GM23338 (cell line): ENCODE measurements around the gene ABCA7. TPM values are rescaled to one million over a fixed set of nuclear protein-coding genes. Genes with fewer than 3 reads are reported as not detected.

Source experiments
- ATAC-seq: fragments of 200-7000 bp; cut with Tn5 transposase; 3 replicates; pipeline ENCODE4 v1.9.1; 2020
- DNase-seq: peaks from one replicate; pipeline ENCODE4 v3.0.0-alpha.2; 2015; ENCODE audit warnings: low spot score
- H2AFZ ChIP-seq: fragments of 200-600 bp; sonication (generic); 2 replicates; pipeline ENCODE4 v1.8.0; 2016; ENCODE audit warnings: antibody characterized with exemption, mild to moderate bottlenecking, moderate library complexity
- H3F3A ChIP-seq: fragments of 200-600 bp; sonication (generic); replicated peaks from 2 replicates; pipeline ENCODE4 v1.8.0; 2017; ENCODE audit warnings: antibody characterized with exemption, mixed run types, low read depth
- H3K27ac ChIP-seq: fragments of 200-600 bp; sonication (generic); 2 replicates; pipeline ENCODE4 v1.6.1; 2016; ENCODE audit warnings: low read depth
- H3K27me3 ChIP-seq: fragments of 200-600 bp; sonication (generic); 2 replicates; pipeline ENCODE4 v1.8.0; 2016; ENCODE audit warnings: mild to moderate bottlenecking, mixed run types, moderate library complexity; ENCODE audit not compliant: insufficient read depth
- H3K36me3 ChIP-seq: fragments of 200-600 bp; sonication (generic); 2 replicates; pipeline ENCODE4 v1.8.0; 2016; ENCODE audit warnings: mild to moderate bottlenecking; ENCODE audit not compliant: insufficient read depth
- H3K4me1 ChIP-seq: fragments of 200-600 bp; sonication (generic); 2 replicates; pipeline ENCODE4 v1.8.0; 2016; ENCODE audit warnings: mild to moderate bottlenecking, moderate library complexity; ENCODE audit not compliant: insufficient read depth
- H3K4me2 ChIP-seq: fragments of 200-600 bp; sonication (generic); 2 replicates; pipeline ENCODE4 v1.7.1; 2017; ENCODE audit warnings: mixed run types
- H3K4me3 ChIP-seq: fragments of 200-600 bp; sonication (generic); 2 replicates; pipeline ENCODE4 v1.6.1; 2016; ENCODE audit warnings: mixed run types
- H3K79me2 ChIP-seq: fragments of 200-600 bp; sonication (generic); replicated peaks from 2 replicates; pipeline ENCODE4 v1.8.0; 2017; ENCODE audit warnings: mild to moderate bottlenecking; ENCODE audit not compliant: insufficient read depth
- H3K9me2 ChIP-seq: fragments of 200-600 bp; sonication (generic); 2 replicates; pipeline ENCODE4 v1.8.0; 2017; ENCODE audit not compliant: insufficient read depth
- H4K20me1 ChIP-seq: fragments of 200-600 bp; sonication (generic); replicated peaks from 2 replicates; pipeline ENCODE4 v1.8.0; 2017; ENCODE audit warnings: mild to moderate bottlenecking; ENCODE audit not compliant: insufficient read depth
- H3K27ac Mint-ChIP-seq: 2 replicates; pipeline ENCODE4 v1.8.0; 2020; ENCODE audit warnings: inconsistent platforms, mild to moderate bottlenecking, moderate library complexity, mixed read lengths
- H3K27me3 Mint-ChIP-seq: 3 replicates; pipeline ENCODE4 v1.8.0; 2022; ENCODE audit warnings: low read depth, mild to moderate bottlenecking, moderate library complexity, mixed read lengths, inconsistent platforms; ENCODE audit not compliant: insufficient read depth, poor library complexity
- H3K36me3 Mint-ChIP-seq: 3 replicates; pipeline ENCODE4 v1.8.0; 2021; ENCODE audit warnings: low read depth, mild to moderate bottlenecking, inconsistent platforms, moderate library complexity, mixed read lengths
- H3K4me1 Mint-ChIP-seq: 3 replicates; pipeline ENCODE4 v1.8.0; 2020; ENCODE audit warnings: mild to moderate bottlenecking, inconsistent platforms, mixed read lengths
- H3K4me3 Mint-ChIP-seq: 3 replicates; pipeline ENCODE4 v1.8.0; 2021; ENCODE audit warnings: moderate library complexity, mild to moderate bottlenecking, inconsistent platforms, mixed read lengths
- H3K9me3 Mint-ChIP-seq: 3 replicates; pipeline ENCODE4 v1.8.0; 2020; ENCODE audit warnings: moderate library complexity, mild to moderate bottlenecking, inconsistent platforms, mixed read lengths
- CREB1 ChIP-seq: fragments of 250-450 bp; sonication (Bioruptor Pico); IDR thresholded peaks from 2 replicates; pipeline ENCODE4 v1.5.0; 2020; ENCODE audit warnings: low read depth, mild to moderate bottlenecking, moderate library complexity
- EZH2 ChIP-seq: fragments of 200-600 bp; sonication (generic); IDR thresholded peaks from one replicate; pipeline ENCODE4 v1.8.0; 2017; ENCODE audit warnings: antibody characterized with exemption, mild to moderate bottlenecking, low read depth; ENCODE audit not compliant: unreplicated experiment
- EZH2phosphoT487 ChIP-seq: fragments of 200-600 bp; sonication (generic); IDR thresholded peaks from one replicate; pipeline ENCODE4 v1.8.1; 2018; ENCODE audit warnings: antibody characterized with exemption; ENCODE audit not compliant: unreplicated experiment
- JUNB ChIP-seq: IDR thresholded peaks from one replicate; pipeline ENCODE4 v1.6.1; 2016; ENCODE audit warnings: antibody characterized with exemption; ENCODE audit not compliant: unreplicated experiment
- NANOG ChIP-seq: IDR thresholded peaks from 2 replicates; pipeline ENCODE4 v1.6.1; 2016; ENCODE audit warnings: antibody characterized with exemption, borderline replicate concordance
- POLR2AphosphoS5 ChIP-seq: IDR thresholded peaks from 2 replicates; pipeline ENCODE4 v1.6.1; 2016; ENCODE audit warnings: antibody characterized with exemption, low read depth
- REST ChIP-seq: IDR thresholded peaks from one replicate; pipeline ENCODE4 v1.6.1; 2018; ENCODE audit warnings: antibody characterized with exemption; ENCODE audit not compliant: unreplicated experiment
- STAT1 ChIP-seq: IDR thresholded peaks from one replicate; pipeline ENCODE4 v1.6.1; 2016; ENCODE audit warnings: antibody characterized with exemption; ENCODE audit not compliant: unreplicated experiment
- ZNF114 ChIP-seq: fragments of 250-450 bp; sonication (Bioruptor Pico); IDR thresholded peaks from 2 replicates; pipeline ENCODE4 v1.5.0; 2020; ENCODE audit warnings: mild to moderate bottlenecking, moderate library complexity
- ZNF331 ChIP-seq: fragments of 250-450 bp; sonication (Bioruptor Pico); IDR thresholded peaks from 2 replicates; pipeline ENCODE4 v1.5.0; 2020; ENCODE audit warnings: low read depth, mild to moderate bottlenecking, moderate library complexity
- polyA plus RNA-seq: library from polyadenylated mRNA; unstranded; fragments of >200 nt; fragmentation: Nextera tagmentation; extraction: Ambion mirVana; gene quantifications from 2 replicates; pipeline ENCODE4 v1.2.1, GENCODE V29; 2016
- total RNA-seq: library from RNA; depleted of rRNA; stranded (reverse); fragments of >200 nt; shearing (Covaris generic); gene quantifications from 2 replicates; pipeline ENCODE4 v1.2.3, GENCODE V29; 2014
- TF ChIP-seq, protein P1 (sequence below): IDR thresholded peaks from 2 replicates; pipeline ENCODE4 v1.6.1; 2016; ENCODE audit warnings: antibody characterized with exemption
- TF ChIP-seq, protein P2 (sequence below): fragments of 250-450 bp; sonication (Bioruptor Pico); IDR thresholded peaks from 2 replicates; pipeline ENCODE4 v1.5.0; 2020; ENCODE audit warnings: mild to moderate bottlenecking, moderate library complexity
- TF ChIP-seq, protein P3 (sequence below), 2 experiments: fragments of 200-600 bp in 1 of 2; sonication (generic) in 1 of 2; conservative IDR thresholded peaks; 2 replicates each; pipeline versions ENCODE4 v1.5.1 to v1.6.1; 2016 to 2017; ENCODE audit warnings: antibody characterized with exemption in 2 of 2, low read depth in 2 of 2, mild to moderate bottlenecking in 2 of 2, moderate library complexity in 1 of 2

The ABCA7 gene
- total and polyA plus RNA-seq, 2 experiments from 2014 or later: 22.2 to 27.4 TPM

DNA sequence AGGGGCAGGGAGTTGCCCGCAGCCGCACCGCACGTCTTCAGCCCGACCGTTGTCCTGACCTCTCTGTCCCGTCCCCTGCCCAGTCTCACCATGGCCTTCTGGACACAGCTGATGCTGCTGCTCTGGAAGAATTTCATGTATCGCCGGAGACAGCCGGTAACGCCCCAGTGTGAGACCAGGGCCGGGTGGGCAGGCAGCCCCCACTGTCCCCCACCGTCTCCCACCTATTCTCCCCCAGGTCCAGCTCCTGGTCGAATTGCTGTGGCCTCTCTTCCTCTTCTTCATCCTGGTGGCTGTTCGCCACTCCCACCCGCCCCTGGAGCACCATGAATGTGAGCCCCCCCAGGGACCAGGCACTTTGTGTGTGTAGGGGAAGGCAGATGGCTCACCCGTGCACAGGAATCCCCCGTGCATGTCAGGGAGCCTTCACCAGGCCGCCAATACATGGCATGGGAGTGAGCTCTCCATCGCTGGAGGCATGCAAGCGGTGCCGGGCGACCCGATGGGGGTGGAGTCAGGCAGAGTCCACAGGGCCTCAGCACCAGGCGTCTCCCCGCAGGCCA, 1.4 kb downstream of the ABCA7 start:
- peak overlapping the region; percentile 95 for H3K4me2 ChIP-seq
- H3K27ac ChIP-seq: no peak overlapping the region
- DNase-seq: no peak
- peaks cover 33% of the 10 kb centered on the region for H3F3A ChIP-seq
- H3K27ac Mint-ChIP-seq: no peak overlapping the region
- H3K27me3 ChIP-seq: no peaks in the 10 kb centered on the region
- peaks cover 15% of the 10 kb centered on the region for H3K4me1 Mint-ChIP-seq
- H3K4me3 ChIP-seq: peak overlapping the region; percentile 91
- H4K20me1 ChIP-seq: no peaks in the 10 kb centered on the region; the same call in 1 of the 2 replicates
- H3K36me3 ChIP-seq: peaks cover 16% of the 10 kb centered on the region; the same call in 1 of the 2 replicates
- no peaks in the 10 kb centered on the region for H3K9me2 ChIP-seq
- peak overlapping the region; percentile 89 for H3K4me3 Mint-ChIP-seq
- no peak for ATAC-seq
- no peaks in the 10 kb centered on the region for H3K79me2 ChIP-seq
- peaks cover 10% of the 10 kb centered on the region for H3K4me1 ChIP-seq
- peaks cover 4% of the 10 kb centered on the region; the same call in 1 of the 3 replicates for H3K9me3 Mint-ChIP-seq
- TF ChIP-seq STAT1 (no peak), ZNF114 (CRISPR knock-in tag) (no peak), NANOG (no peak), ZNF331 (CRISPR knock-in tag) (no peak), EZH2 (no peak), EZH2phosphoT487 (no peak), POLR2AphosphoS5 (no peak), CREB1 (CRISPR knock-in tag) (no peak), JUNB (no peak), REST (no peak)
- TF ChIP-seq, protein P1, sequence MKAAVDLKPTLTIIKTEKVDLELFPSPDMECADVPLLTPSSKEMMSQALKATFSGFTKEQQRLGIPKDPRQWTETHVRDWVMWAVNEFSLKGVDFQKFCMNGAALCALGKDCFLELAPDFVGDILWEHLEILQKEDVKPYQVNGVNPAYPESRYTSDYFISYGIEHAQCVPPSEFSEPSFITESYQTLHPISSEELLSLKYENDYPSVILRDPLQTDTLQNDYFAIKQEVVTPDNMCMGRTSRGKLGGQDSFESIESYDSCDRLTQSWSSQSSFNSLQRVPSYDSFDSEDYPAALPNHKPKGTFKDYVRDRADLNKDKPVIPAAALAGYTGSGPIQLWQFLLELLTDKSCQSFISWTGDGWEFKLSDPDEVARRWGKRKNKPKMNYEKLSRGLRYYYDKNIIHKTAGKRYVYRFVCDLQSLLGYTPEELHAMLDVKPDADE: no peak
- TF ChIP-seq, protein P2, sequence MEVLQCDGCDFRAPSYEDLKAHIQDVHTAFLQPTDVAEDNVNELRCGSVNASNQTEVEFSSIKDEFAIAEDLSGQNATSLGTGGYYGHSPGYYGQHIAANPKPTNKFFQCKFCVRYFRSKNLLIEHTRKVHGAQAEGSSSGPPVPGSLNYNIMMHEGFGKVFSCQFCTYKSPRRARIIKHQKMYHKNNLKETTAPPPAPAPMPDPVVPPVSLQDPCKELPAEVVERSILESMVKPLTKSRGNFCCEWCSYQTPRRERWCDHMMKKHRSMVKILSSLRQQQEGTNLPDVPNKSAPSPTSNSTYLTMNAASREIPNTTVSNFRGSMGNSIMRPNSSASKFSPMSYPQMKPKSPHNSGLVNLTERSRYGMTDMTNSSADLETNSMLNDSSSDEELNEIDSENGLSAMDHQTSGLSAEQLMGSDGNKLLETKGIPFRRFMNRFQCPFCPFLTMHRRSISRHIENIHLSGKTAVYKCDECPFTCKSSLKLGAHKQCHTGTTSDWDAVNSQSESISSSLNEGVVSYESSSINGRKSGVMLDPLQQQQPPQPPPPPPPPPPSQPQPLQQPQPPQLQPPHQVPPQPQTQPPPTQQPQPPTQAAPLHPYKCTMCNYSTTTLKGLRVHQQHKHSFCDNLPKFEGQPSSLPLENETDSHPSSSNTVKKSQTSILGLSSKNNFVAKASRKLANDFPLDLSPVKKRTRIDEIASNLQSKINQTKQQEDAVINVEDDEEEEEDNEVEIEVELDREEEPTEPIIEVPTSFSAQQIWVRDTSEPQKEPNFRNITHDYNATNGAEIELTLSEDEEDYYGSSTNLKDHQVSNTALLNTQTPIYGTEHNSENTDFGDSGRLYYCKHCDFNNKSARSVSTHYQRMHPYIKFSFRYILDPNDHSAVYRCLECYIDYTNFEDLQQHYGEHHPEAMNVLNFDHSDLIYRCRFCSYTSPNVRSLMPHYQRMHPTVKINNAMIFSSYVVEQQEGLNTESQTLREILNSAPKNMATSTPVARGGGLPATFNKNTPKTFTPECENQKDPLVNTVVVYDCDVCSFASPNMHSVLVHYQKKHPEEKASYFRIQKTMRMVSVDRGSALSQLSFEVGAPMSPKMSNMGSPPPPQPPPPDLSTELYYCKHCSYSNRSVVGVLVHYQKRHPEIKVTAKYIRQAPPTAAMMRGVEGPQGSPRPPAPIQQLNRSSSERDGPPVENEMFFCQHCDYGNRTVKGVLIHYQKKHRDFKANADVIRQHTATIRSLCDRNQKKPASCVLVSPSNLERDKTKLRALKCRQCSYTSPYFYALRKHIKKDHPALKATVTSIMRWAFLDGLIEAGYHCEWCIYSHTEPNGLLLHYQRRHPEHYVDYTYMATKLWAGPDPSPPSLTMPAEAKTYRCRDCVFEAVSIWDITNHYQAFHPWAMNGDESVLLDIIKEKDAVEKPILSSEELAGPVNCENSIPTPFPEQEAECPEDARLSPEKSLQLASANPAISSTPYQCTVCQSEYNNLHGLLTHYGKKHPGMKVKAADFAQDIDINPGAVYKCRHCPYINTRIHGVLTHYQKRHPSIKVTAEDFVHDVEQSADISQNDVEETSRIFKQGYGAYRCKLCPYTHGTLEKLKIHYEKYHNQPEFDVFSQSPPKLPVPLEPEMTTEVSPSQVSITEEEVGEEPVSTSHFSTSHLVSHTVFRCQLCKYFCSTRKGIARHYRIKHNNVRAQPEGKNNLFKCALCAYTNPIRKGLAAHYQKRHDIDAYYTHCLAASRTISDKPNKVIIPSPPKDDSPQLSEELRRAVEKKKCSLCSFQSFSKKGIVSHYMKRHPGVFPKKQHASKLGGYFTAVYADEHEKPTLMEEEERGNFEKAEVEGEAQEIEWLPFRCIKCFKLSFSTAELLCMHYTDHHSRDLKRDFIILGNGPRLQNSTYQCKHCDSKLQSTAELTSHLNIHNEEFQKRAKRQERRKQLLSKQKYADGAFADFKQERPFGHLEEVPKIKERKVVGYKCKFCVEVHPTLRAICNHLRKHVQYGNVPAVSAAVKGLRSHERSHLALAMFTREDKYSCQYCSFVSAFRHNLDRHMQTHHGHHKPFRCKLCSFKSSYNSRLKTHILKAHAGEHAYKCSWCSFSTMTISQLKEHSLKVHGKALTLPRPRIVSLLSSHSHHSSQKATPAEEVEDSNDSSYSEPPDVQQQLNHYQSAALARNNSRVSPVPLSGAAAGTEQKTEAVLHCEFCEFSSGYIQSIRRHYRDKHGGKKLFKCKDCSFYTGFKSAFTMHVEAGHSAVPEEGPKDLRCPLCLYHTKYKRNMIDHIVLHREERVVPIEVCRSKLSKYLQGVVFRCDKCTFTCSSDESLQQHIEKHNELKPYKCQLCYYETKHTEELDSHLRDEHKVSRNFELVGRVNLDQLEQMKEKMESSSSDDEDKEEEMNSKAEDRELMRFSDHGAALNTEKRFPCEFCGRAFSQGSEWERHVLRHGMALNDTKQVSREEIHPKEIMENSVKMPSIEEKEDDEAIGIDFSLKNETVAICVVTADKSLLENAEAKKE (CRISPR knock-in tag): no peak
- TF ChIP-seq, protein P3, sequence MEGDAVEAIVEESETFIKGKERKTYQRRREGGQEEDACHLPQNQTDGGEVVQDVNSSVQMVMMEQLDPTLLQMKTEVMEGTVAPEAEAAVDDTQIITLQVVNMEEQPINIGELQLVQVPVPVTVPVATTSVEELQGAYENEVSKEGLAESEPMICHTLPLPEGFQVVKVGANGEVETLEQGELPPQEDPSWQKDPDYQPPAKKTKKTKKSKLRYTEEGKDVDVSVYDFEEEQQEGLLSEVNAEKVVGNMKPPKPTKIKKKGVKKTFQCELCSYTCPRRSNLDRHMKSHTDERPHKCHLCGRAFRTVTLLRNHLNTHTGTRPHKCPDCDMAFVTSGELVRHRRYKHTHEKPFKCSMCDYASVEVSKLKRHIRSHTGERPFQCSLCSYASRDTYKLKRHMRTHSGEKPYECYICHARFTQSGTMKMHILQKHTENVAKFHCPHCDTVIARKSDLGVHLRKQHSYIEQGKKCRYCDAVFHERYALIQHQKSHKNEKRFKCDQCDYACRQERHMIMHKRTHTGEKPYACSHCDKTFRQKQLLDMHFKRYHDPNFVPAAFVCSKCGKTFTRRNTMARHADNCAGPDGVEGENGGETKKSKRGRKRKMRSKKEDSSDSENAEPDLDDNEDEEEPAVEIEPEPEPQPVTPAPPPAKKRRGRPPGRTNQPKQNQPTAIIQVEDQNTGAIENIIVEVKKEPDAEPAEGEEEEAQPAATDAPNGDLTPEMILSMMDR (conservative IDR thresholded peaks at IDR 0.05; ENCODE audit: low read depth in 2 of 2): no peak
- peaks cover 36% of the 10 kb centered on the region for H3K27me3 Mint-ChIP-seq
- H3K36me3 Mint-ChIP-seq: peaks cover 36% of the 10 kb centered on the region
- no peak overlapping the region for H2AFZ ChIP-seq
